B cell (primary cell): ENCODE measurements around the gene SLC41A3. TPM values are rescaled to one million over a fixed set of nuclear protein-coding genes. Genes with fewer than 3 reads are reported as not detected.

Experiments
- ATAC-seq: fragments of 200-7000 bp; cut with Tn5 transposase; one replicate; pipeline ENCODE4 v1.10.0; 2021; ENCODE audit warnings: low read depth, mild to moderate bottlenecking, moderate number of reproducible peaks, moderate library complexity
- CTCF ChIA-PET: fragments of 350-600 bp; sonication (Branson Sonifier 250); formaldehyde crosslinking; loops from one replicate; lab custom pipeline; 2021; ENCODE audit warnings: antibody characterized with exemption, inconsistent platforms; lab: Charles Lee
- POLR2A ChIA-PET: fragments of 350-600 bp; sonication (Branson Sonifier 250); formaldehyde crosslinking; loops from one replicate; lab custom pipeline; 2021; ENCODE audit warnings: antibody characterized with exemption; lab: Charles Lee
- DNase-seq: peaks from one replicate; pipeline ENCODE4 v3.0.0; 2013
- H2AFZ ChIP-seq: 2 replicates; pipeline ENCODE4 v1.6.1; 2012; ENCODE audit warnings: mild to moderate bottlenecking, low read depth, low read length; ENCODE audit not compliant: insufficient read depth, poor library complexity, severe bottlenecking
- H3K27ac ChIP-seq, 2 donors: 1 replicate in 1 of 2; 2 replicates in 1 of 2; pipeline ENCODE4 v1.5.1; 2012 to 2013; ENCODE audit warnings: low read length in 2 of 2, mild to moderate bottlenecking in 2 of 2, moderate library complexity in 1 of 2
- H3K27me3 ChIP-seq, 4 experiments: fragments of 200-600 bp in 1 of 4; sonication (generic) in 1 of 4; replicated peaks in 1 of 4; 1 replicate in 2 of 4; 2 replicates in 2 of 4; pipeline versions ENCODE4 v1.6.1 to v1.7.0; 2013 to 2016; ENCODE audit warnings: low read length in 3 of 4, mild to moderate bottlenecking in 2 of 4, mixed read lengths in 1 of 4, moderate library complexity in 1 of 4; ENCODE audit not compliant: insufficient read depth in 4 of 4, control insufficient read depth in 3 of 4; ENCODE audit errors: control extremely low read depth in 1 of 4
- H3K36me3 ChIP-seq, 2 experiments: replicated peaks in 1 of 2; 1 replicate in 1 of 2; 2 replicates in 1 of 2; pipeline versions ENCODE4 v1.6.1 to v1.7.1; 2013; ENCODE audit warnings: low read length in 1 of 2; ENCODE audit not compliant: insufficient read depth in 2 of 2, control insufficient read depth in 1 of 2; ENCODE audit errors: control extremely low read depth in 1 of 2, extremely low read depth in 1 of 2
- H3K4me1 ChIP-seq, 2 donors: fragments of 200-600 bp in 1 of 2; sonication (generic) in 1 of 2; 1 replicate in 1 of 2; 2 replicates in 1 of 2; pipeline versions ENCODE4 v1.5.1 to v1.6.1; 2013 to 2017; ENCODE audit warnings: low read length in 2 of 2; ENCODE audit not compliant: control insufficient read depth in 2 of 2, insufficient read depth in 2 of 2
- H3K4me2 ChIP-seq: replicated peaks from 2 replicates; pipeline ENCODE3; 2012; ENCODE audit warnings: mild to moderate bottlenecking, low read depth, low read length; ENCODE audit not compliant: poor library complexity, severe bottlenecking
- H3K4me3 ChIP-seq, 5 experiments: fragments of 200-600 bp in 1 of 5; sonication (generic) in 1 of 5; 1 replicate in 3 of 5; 2 replicates in 2 of 5; pipeline versions ENCODE4 v1.5.1 to v1.7.0; 2011 to 2016; ENCODE audit warnings: low read length in 4 of 5, mild to moderate bottlenecking in 4 of 5, low read depth in 2 of 5, control low read depth in 1 of 5, moderate library complexity in 1 of 5; ENCODE audit not compliant: insufficient read depth in 1 of 5; ENCODE audit errors: control extremely low read depth in 1 of 5, extremely low read depth in 1 of 5
- H3K79me2 ChIP-seq: fragments of 200-600 bp; sonication (generic); one replicate; pipeline ENCODE4 v1.6.0; 2016; ENCODE audit warnings: low read length; ENCODE audit not compliant: control insufficient read depth, insufficient read depth
- H3K9ac ChIP-seq: fragments of 200-600 bp; sonication (generic); 2 replicates; pipeline ENCODE4 v1.6.1; 2017; ENCODE audit warnings: mild to moderate bottlenecking, low read length, moderate library complexity
- H3K9me3 ChIP-seq, 3 donors: one replicate each; pipeline versions ENCODE4 v1.6.1 to v1.7.1; 2013; ENCODE audit warnings: low read length in 2 of 3; ENCODE audit not compliant: control insufficient read depth in 2 of 3, insufficient read depth in 1 of 3; ENCODE audit errors: control extremely low read depth in 1 of 3
- H4K20me1 ChIP-seq: 2 replicates; pipeline ENCODE4 v1.6.0; 2012; ENCODE audit warnings: mild to moderate bottlenecking, low read length; ENCODE audit not compliant: insufficient read depth, control insufficient read depth, poor library complexity, severe bottlenecking
- H3K27ac Mint-ChIP-seq: one replicate; pipeline ENCODE4 v1.8.0; 2021; ENCODE audit warnings: mixed read lengths
- H3K27me3 Mint-ChIP-seq: one replicate; pipeline ENCODE4 v1.8.0; 2021; ENCODE audit warnings: mixed read lengths
- H3K4me1 Mint-ChIP-seq: one replicate; pipeline ENCODE4 v1.8.0; 2021; ENCODE audit warnings: mixed read lengths
- H3K4me3 Mint-ChIP-seq: one replicate; pipeline ENCODE4 v1.8.0; 2021; ENCODE audit warnings: mixed read lengths
- H3K9me3 Mint-ChIP-seq: one replicate; pipeline ENCODE4 v1.8.0; 2022; ENCODE audit warnings: mixed read lengths; ENCODE audit not compliant: insufficient read depth
- CTCF ChIP-seq: fragments of 200-600 bp; IDR thresholded peaks from one replicate; pipeline ENCODE4 v1.8.0; 2022; ENCODE audit warnings: antibody characterized with exemption, mild to moderate bottlenecking
- EZH2 ChIP-seq: IDR thresholded peaks from 2 replicates; pipeline ENCODE4 v1.6.1; 2012; ENCODE audit warnings: borderline replicate concordance, low read depth, mild to moderate bottlenecking, moderate library complexity, low read length; ENCODE audit not compliant: insufficient read depth, poor library complexity, severe bottlenecking
- WGBS: methylation state at CpG from one replicate; pipeline ENCODE4 v1.1.5; 2013; ENCODE audit warnings: missing lambda C conversion rate; ENCODE audit not compliant: insufficient coverage; 5-methylcytosine and 5-hydroxymethylcytosine counted together
- intact Hi-C: fragments of 100-400 bp; cut with micrococcal nuclease; formaldehyde crosslinking; loops from one replicate; pipeline ENCODE4 v1.10.0; 2022
- polyA plus RNA-seq: library from polyadenylated mRNA; depleted of rRNA; stranded (reverse); fragments of >200 nt; gene quantifications from 2 replicates; pipeline ENCODE4 v1.2.3, GENCODE V29; 2012
- total RNA-seq, 2 donors: library from RNA; stranded (reverse); fragments of 120-200 nt in 1 of 2; gene quantifications; 1 replicate in 1 of 2; 2 replicates in 1 of 2; pipeline versions ENCODE4 v1.2.3 to v1.2.4, GENCODE V29; 2013 to 2022

Gene SLC41A3
- total and polyA plus RNA-seq, 2 donors (not counting 1 experiment from before 2014, with no cell fraction given), result 34.2 to 39.3 TPM

DNA sequence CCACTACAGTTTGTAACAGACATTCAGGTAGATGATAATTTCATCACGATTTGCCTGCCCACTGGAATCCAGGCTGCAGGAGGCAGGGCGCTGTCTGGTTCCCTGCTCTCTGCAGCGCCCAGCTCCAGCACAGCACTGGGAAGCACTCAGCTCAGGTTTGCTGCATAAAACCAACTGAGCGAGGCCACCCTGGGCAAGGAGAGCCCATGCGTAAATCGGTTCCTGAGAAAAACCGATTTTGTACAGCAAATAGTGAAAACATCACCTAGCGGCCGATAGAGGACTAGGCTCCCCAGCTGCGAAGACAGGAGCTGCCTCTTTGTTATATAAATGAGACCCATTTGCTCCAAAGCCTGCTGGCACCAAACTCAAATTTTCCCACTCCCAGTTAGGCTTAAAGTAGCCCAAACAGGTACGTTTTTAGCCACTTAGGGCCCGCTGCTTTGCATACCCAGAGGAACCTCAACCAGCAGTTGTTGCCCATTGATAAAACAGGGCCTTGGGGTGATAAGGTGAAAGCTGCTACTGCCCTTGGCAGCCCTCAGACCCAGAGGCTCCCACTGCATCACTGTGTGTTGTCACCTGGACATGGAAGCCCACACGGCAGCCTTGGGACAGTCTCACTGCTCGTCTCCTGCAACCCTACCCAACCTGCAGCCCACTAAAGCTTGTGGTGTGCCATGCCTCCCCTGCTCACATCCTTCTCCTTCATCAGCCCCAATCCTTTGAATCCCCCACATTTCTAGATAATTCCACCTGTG lies 49.0 kb upstream of the SLC41A3 start:
- no peak overlapping the region for H3K9ac ChIP-seq
- Mint-ChIP-seq H3K9me3 (no peaks in the 10 kb centered on the region), H3K4me1 (no peaks in the 10 kb centered on the region), H3K27ac (no peak overlapping the region), H3K27me3 (peaks cover 23% of the 10 kb centered on the region), H3K4me3 (no peak overlapping the region)
- intact Hi-C loops, result no loop called here
- CTCF ChIA-PET, result interaction anchor here (1.3 to 2.6 kb wide), 5 partner anchors 9 to 1413 kb away, joined by 4 to 16 read pairs (median 6); no protein-coding TSS in a partner anchor
- no peaks in the 10 kb centered on the region for H4K20me1 ChIP-seq
- no peaks in the 10 kb centered on the region for H3K79me2 ChIP-seq
- ATAC-seq (no peak), DNase-seq (no peak)
- no peak overlapping the region for H3K4me3 ChIP-seq
- H3K27ac ChIP-seq, result no peak overlapping the region
- H3K9me3 ChIP-seq, result no peaks in the 10 kb centered on the region
- no peaks in the 10 kb centered on the region for H3K36me3 ChIP-seq
- TF ChIP-seq EZH2 (no peak), CTCF (no peak)
- POLR2A ChIA-PET, result no interaction called here
- H3K27me3 ChIP-seq, result peaks cover 0 to 9% (median 0%) of the 10 kb centered on the region in 4 experiments
- no peaks in the 10 kb centered on the region for H3K4me1 ChIP-seq
- WGBS, result 77% methylated on average over 14 of the region's 14 CpGs
- H3K4me2 ChIP-seq, result no peak overlapping the region
- no peak overlapping the region for H2AFZ ChIP-seq
